HCT116 (cell line): ENCODE data around the gene HNRNPDL. TPM values are rescaled to one million over a fixed set of nuclear protein-coding genes. Genes with fewer than 3 reads are reported as not detected.

Experiments used
- ATAC-seq: fragments of 200-7000 bp; cut with Tn5 transposase; 2 replicates; pipeline ENCODE4 v1.9.1; 2020; ENCODE audit warnings: mild to moderate bottlenecking, moderate library complexity
- BruUV-seq: library from RNA; stranded (reverse); fragments of 400-500 nt; replicated peaks from 2 replicates; lab custom pipeline; 2021; lab: Mats Ljungman, UMichigan
- CTCF ChIA-PET: fragments of 300-600 bp; sonication (Branson Sonifier 250); formaldehyde crosslinking; loops from one replicate; lab custom pipeline; 2021; ENCODE audit warnings: antibody characterized with exemption; lab: Charles Lee
- POLR2A ChIA-PET: fragments of 300-600, 350-600 bp; sonication (Branson Sonifier 250); formaldehyde crosslinking; loops from one replicate; lab custom pipeline; 2021; ENCODE audit warnings: antibody characterized with exemption; lab: Charles Lee
- RAD21 ChIA-PET, 2 experiments: fragments of 300-600 bp; sonication (Branson Sonifier 250); formaldehyde crosslinking; loops; one replicate each; lab custom pipeline; 2023; ENCODE audit warnings: low total read pairs in 2 of 2; ENCODE audit not compliant: uncharacterized antibody in 2 of 2, unreplicated experiment in 2 of 2, low non-redundant PET in 1 of 2; lab: Charles Lee
- DNase-seq: peaks from one replicate; pipeline ENCODE4 v3.0.0-alpha.2; 2010; ENCODE audit warnings: low read depth, low spot score
- H2AFZ ChIP-seq: fragments of 200-600 bp; shearing (Covaris generic), sonication (generic); 2 replicates; pipeline ENCODE4 v1.6.1; 2017; ENCODE audit warnings: low read depth, mixed run types, mixed read lengths, antibody characterized with exemption, low read length; ENCODE audit not compliant: poor library complexity, severe bottlenecking
- H3K27ac ChIP-seq: 2 replicates; pipeline ENCODE4 v1.5.1; 2012; ENCODE audit warnings: low read depth, low read length
- H3K27me3 ChIP-seq: fragments of 200-600 bp; sonication (generic); 2 replicates; pipeline ENCODE4 v1.6.1; 2016; ENCODE audit warnings: mixed run types, low read length, mixed read lengths; ENCODE audit not compliant: insufficient read depth
- H3K36me3 ChIP-seq, 2 experiments: fragments of 200-500 bp in 1 of 2; fragments of 200-600 bp in 1 of 2; sonication (Bioruptor generic) in 1 of 2; sonication (generic) in 1 of 2; 2 replicates each; pipeline versions ENCODE4 v1.5.1 to v1.6.1; 2014 to 2016; ENCODE audit warnings: low read length in 2 of 2, inconsistent platforms in 1 of 2, mixed read lengths in 1 of 2, mixed run types in 1 of 2; ENCODE audit not compliant: insufficient read depth in 2 of 2, control insufficient read depth in 1 of 2
- H3K4me1 ChIP-seq, 2 experiments: fragments of 200-600 bp in 1 of 2; sonication (generic) in 1 of 2; 2 replicates each; pipeline versions ENCODE4 v1.5.1 to v1.6.1; 2012 to 2017; ENCODE audit warnings: low read length in 2 of 2, inconsistent platforms in 1 of 2, mild to moderate bottlenecking in 1 of 2, mixed read lengths in 1 of 2, mixed run types in 1 of 2, moderate library complexity in 1 of 2; ENCODE audit not compliant: insufficient read depth in 2 of 2, control insufficient read depth in 1 of 2
- H3K4me2 ChIP-seq: fragments of 200-600 bp; sonication (generic); 2 replicates; pipeline ENCODE4 v1.6.1; 2017; ENCODE audit warnings: mixed run types, low read length, mixed read lengths
- H3K4me3 ChIP-seq, 2 experiments: fragments of 200-600 bp in 1 of 2; sonication (generic) in 1 of 2; replicated peaks in 1 of 2; 2 replicates each; pipeline ENCODE4 v1.5.1; 2011 to 2016; ENCODE audit warnings: low read length in 2 of 2, control low read depth in 1 of 2, low read depth in 1 of 2, mild to moderate bottlenecking in 1 of 2, mixed read lengths in 1 of 2, mixed run types in 1 of 2
- H3K79me2 ChIP-seq: fragments of 200-600 bp; sonication (generic); 2 replicates; pipeline ENCODE4 v1.6.1; 2017; ENCODE audit warnings: mild to moderate bottlenecking, mixed run types, low read length, moderate library complexity, mixed read lengths; ENCODE audit not compliant: insufficient read depth
- H3K9ac ChIP-seq: fragments of 200-600 bp; sonication (generic); 2 replicates; pipeline ENCODE4 v1.6.1; 2016; ENCODE audit warnings: low read length, mixed read lengths
- H3K9me2 ChIP-seq: fragments of 200-600 bp; sonication (generic), shearing (Covaris generic); 2 replicates; pipeline ENCODE4 v1.6.1; 2017; ENCODE audit warnings: mixed run types, mild to moderate bottlenecking, moderate library complexity; ENCODE audit not compliant: insufficient read depth
- H3K9me3 ChIP-seq, 2 experiments: fragments of 200-500 bp in 1 of 2; fragments of 200-600 bp in 1 of 2; sonication (Bioruptor generic) in 1 of 2; sonication (generic) in 1 of 2; 2 replicates each; pipeline ENCODE4 v1.6.1; 2014 to 2017; ENCODE audit warnings: low read length in 2 of 2, mixed read lengths in 2 of 2, inconsistent platforms in 1 of 2, low read depth in 1 of 2, mild to moderate bottlenecking in 1 of 2, mixed run types in 1 of 2, moderate library complexity in 1 of 2; ENCODE audit not compliant: control insufficient read depth in 1 of 2, insufficient read depth in 1 of 2
- H4K20me1 ChIP-seq: fragments of 200-600 bp; sonication (generic), shearing (Covaris generic); 2 replicates; pipeline ENCODE4 v1.6.1; 2017; ENCODE audit warnings: mixed run types, mild to moderate bottlenecking, moderate library complexity; ENCODE audit not compliant: insufficient read depth
- CBX3 ChIP-seq: IDR thresholded peaks from 2 replicates; pipeline ENCODE4 v1.6.1; 2012; ENCODE audit warnings: low read depth
- CEBPB ChIP-seq: IDR thresholded peaks from 2 replicates; pipeline ENCODE4 v1.6.1; 2012; ENCODE audit warnings: low read depth
- EZH2 ChIP-seq: fragments of 200-600 bp; sonication (generic); IDR thresholded peaks from 2 replicates; pipeline ENCODE4 v1.6.1; 2017; ENCODE audit warnings: antibody characterized with exemption, mixed run types
- FOSL1 ChIP-seq: IDR thresholded peaks from 2 replicates; pipeline ENCODE4 v1.6.1; 2012; ENCODE audit warnings: low read depth
- JUND ChIP-seq: IDR thresholded peaks from 2 replicates; pipeline ENCODE4 v1.6.1; 2012
- MAX ChIP-seq: IDR thresholded peaks from 2 replicates; pipeline ENCODE4 v1.6.1; 2012
- POLR2A ChIP-seq: IDR thresholded peaks from 2 replicates; pipeline ENCODE4 v1.7.0; 2011; ENCODE audit warnings: borderline replicate concordance; ENCODE audit not compliant: insufficient read depth, insufficient read length; ENCODE audit errors: extremely low read depth
- POLR2AphosphoS5 ChIP-seq: IDR thresholded peaks from 2 replicates; pipeline ENCODE4 v1.6.1; 2011; ENCODE audit warnings: mild to moderate bottlenecking, low read depth, low read length, moderate library complexity
- RAD21 ChIP-seq: IDR thresholded peaks from 2 replicates; pipeline ENCODE4 v1.6.1; 2012; ENCODE audit warnings: low read depth, mild to moderate bottlenecking
- REST ChIP-seq: IDR thresholded peaks from 2 replicates; pipeline ENCODE4 v1.6.1; 2012; ENCODE audit warnings: low read depth
- SRF ChIP-seq: IDR thresholded peaks from 2 replicates; pipeline ENCODE4 v1.6.1; 2012; ENCODE audit warnings: low read depth
- TCF7L2 ChIP-seq: IDR thresholded peaks from 2 replicates; pipeline ENCODE4 v1.7.0; 2011; ENCODE audit warnings: borderline replicate concordance, inconsistent platforms; ENCODE audit not compliant: insufficient read depth, insufficient read length; ENCODE audit errors: extremely low read depth
- ZFX ChIP-seq: fragments of 450-650 bp; IDR thresholded peaks from 2 replicates; pipeline ENCODE4 v1.6.1; 2017
- intact Hi-C: fragments of 100-400 bp; cut with micrococcal nuclease; formaldehyde crosslinking; loops from 2 replicates; pipeline ENCODE4 v1.10.0; 2022
- total RNA-seq: library from RNA; stranded (reverse); gene quantifications from one replicate; pipeline ENCODE4 v1.2.1, GENCODE V29; 2021; ENCODE audit not compliant: unreplicated experiment
- TF ChIP-seq, protein P1 (sequence below): IDR thresholded peaks from 2 replicates; pipeline ENCODE4 v1.6.1; 2011; ENCODE audit warnings: mild to moderate bottlenecking, low read length, moderate library complexity; ENCODE audit not compliant: insufficient replicate concordance; ENCODE audit errors: extremely low read depth
- TF ChIP-seq, protein P2 (sequence below), 3 experiments: fragments of 200-600 bp in 1 of 3; sonication (generic) in 1 of 3; IDR thresholded peaks in 2 of 3; conservative IDR thresholded peaks in 1 of 3; 2 replicates each; pipeline ENCODE4 v1.5.1; 2012 to 2017; ENCODE audit warnings: low read depth in 2 of 3, low read length in 2 of 3, antibody characterized with exemption in 1 of 3, borderline replicate concordance in 1 of 3, control low read depth in 1 of 3, mild to moderate bottlenecking in 1 of 3, mixed read lengths in 1 of 3, mixed run types in 1 of 3, moderate library complexity in 1 of 3; ENCODE audit not compliant: insufficient read depth in 1 of 3

Gene HNRNPDL
- total RNA-seq, 1 experiment from 2014 or later, result 206 TPM

DNA sequence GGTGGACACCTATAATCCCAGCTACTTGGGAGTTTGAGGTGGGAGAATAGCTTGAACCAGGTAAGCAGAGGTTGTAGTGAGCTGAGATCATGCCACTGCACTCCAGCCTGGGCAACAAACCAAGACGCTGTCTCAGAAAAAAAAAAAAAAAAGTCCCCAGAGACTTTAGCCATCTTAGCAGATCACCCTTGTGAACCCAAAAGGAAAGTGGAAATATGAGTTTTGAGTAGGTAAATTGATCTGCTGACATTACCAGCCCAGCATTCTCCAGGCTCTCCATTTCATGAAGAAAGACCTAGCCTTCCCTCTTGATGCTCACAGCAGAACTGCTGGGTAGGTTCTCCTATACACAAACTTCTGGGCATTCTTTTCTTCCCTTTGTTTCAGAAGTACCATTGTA lies 32.0 kb downstream of the HNRNPDL start:
- RAD21 ChIA-PET, result no interaction called here
- no TSS peak for BruUV-seq
- no peak overlapping the region for H2AFZ ChIP-seq
- no peak for ATAC-seq
- intact Hi-C loops, result no loop called here
- no peaks in the 10 kb centered on the region for H3K9me2 ChIP-seq
- POLR2A ChIA-PET, result no interaction called here
- H3K4me1 ChIP-seq, result peaks cover 0 to 7% of the 10 kb centered on the region in 2 experiments; a peak in 2 of 4 replicates
- H3K27ac ChIP-seq, result no peak overlapping the region
- H4K20me1 ChIP-seq, result no peaks in the 10 kb centered on the region
- H3K9ac ChIP-seq, result no peak overlapping the region
- CTCF ChIA-PET, result no interaction called here
- no peak overlapping the region for H3K4me3 ChIP-seq
- no peak for DNase-seq
- H3K79me2 ChIP-seq, result no peaks in the 10 kb centered on the region
- H3K27me3 ChIP-seq, result no peaks in the 10 kb centered on the region
- H3K4me2 ChIP-seq, result no peak overlapping the region
- no peaks in the 10 kb centered on the region for H3K9me3 ChIP-seq
- no peaks in the 10 kb centered on the region for H3K36me3 ChIP-seq
- no peak for TF ChIP-seq FOSL1
- no peak for TF ChIP-seq RAD21
- no peak for TF ChIP-seq MAX
- no peak for TF ChIP-seq REST
- no peak for TF ChIP-seq SRF
- TF ChIP-seq, protein P1, sequence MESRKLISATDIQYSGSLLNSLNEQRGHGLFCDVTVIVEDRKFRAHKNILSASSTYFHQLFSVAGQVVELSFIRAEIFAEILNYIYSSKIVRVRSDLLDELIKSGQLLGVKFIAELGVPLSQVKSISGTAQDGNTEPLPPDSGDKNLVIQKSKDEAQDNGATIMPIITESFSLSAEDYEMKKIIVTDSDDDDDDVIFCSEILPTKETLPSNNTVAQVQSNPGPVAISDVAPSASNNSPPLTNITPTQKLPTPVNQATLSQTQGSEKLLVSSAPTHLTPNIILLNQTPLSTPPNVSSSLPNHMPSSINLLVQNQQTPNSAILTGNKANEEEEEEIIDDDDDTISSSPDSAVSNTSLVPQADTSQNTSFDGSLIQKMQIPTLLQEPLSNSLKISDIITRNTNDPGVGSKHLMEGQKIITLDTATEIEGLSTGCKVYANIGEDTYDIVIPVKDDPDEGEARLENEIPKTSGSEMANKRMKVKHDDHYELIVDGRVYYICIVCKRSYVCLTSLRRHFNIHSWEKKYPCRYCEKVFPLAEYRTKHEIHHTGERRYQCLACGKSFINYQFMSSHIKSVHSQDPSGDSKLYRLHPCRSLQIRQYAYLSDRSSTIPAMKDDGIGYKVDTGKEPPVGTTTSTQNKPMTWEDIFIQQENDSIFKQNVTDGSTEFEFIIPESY, result no peak
- TF ChIP-seq TCF7L2, result no peak
- no peak for TF ChIP-seq JUND
- TF ChIP-seq, protein P2, sequence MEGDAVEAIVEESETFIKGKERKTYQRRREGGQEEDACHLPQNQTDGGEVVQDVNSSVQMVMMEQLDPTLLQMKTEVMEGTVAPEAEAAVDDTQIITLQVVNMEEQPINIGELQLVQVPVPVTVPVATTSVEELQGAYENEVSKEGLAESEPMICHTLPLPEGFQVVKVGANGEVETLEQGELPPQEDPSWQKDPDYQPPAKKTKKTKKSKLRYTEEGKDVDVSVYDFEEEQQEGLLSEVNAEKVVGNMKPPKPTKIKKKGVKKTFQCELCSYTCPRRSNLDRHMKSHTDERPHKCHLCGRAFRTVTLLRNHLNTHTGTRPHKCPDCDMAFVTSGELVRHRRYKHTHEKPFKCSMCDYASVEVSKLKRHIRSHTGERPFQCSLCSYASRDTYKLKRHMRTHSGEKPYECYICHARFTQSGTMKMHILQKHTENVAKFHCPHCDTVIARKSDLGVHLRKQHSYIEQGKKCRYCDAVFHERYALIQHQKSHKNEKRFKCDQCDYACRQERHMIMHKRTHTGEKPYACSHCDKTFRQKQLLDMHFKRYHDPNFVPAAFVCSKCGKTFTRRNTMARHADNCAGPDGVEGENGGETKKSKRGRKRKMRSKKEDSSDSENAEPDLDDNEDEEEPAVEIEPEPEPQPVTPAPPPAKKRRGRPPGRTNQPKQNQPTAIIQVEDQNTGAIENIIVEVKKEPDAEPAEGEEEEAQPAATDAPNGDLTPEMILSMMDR (IDR thresholded peaks at IDR 0.05 in 2 of 3, conservative IDR thresholded peaks at IDR 0.05 in 1 of 3; ENCODE audit: borderline replicate concordance in 1 of 3, insufficient read depth in 1 of 3, low read depth in 2 of 3, low read length in 2 of 3), result no peak
- TF ChIP-seq CBX3, result no peak
- no peak for TF ChIP-seq EZH2
- TF ChIP-seq POLR2AphosphoS5, result no peak
- no peak for TF ChIP-seq ZFX
- no peak for TF ChIP-seq CEBPB
- TF ChIP-seq POLR2A, result no peak
